SK-N-SH (cell line): ENCODE data around the gene ADIRF.

Experiments
- CTCF ChIP-seq: fragments of 200-600 bp; sonication (generic); IDR thresholded peaks from 2 replicates; pipeline ENCODE4 v1.6.1; 2017; ENCODE audit warnings: antibody characterized with exemption, mild to moderate bottlenecking, moderate library complexity
- ELF1 ChIP-seq: IDR thresholded peaks from 2 replicates; pipeline ENCODE4 v1.4.0; 2012
- EP300 ChIP-seq, 2 experiments: IDR thresholded peaks; 2 replicates each; pipeline versions ENCODE4 v1.4.0 to v1.6.1; 2012; ENCODE audit warnings: borderline replicate concordance in 1 of 2, low read depth in 1 of 2, low read length in 1 of 2
- RCOR1 ChIP-seq: fragments of 150-350 bp; IDR thresholded peaks from 2 replicates; pipeline ENCODE4 v1.6.1; 2017; ENCODE audit warnings: antibody characterized with exemption, low read length
- REST ChIP-seq: IDR thresholded peaks from 2 replicates; pipeline ENCODE4 v1.6.1; 2012; ENCODE audit warnings: mild to moderate bottlenecking, low read depth, low read length, moderate library complexity
- RXRA ChIP-seq: IDR thresholded peaks from 2 replicates; pipeline ENCODE4 v1.4.0; 2012; ENCODE audit warnings: low read depth, mild to moderate bottlenecking, borderline replicate concordance
- TEAD4 ChIP-seq: IDR thresholded peaks from 2 replicates; pipeline ENCODE4 v1.4.0; 2012; ENCODE audit warnings: mild to moderate bottlenecking, borderline replicate concordance; ENCODE audit not compliant: insufficient read depth

GRCh38 chr10:86971232-86971991 lies 3.1 kb downstream of the ADIRF start:
- no peak for TF ChIP-seq TEAD4
- TF ChIP-seq RCOR1 = no peak
- no peak for TF ChIP-seq REST
- TF ChIP-seq RXRA = no peak
- no peak for TF ChIP-seq ELF1
- TF ChIP-seq EP300 (IDR thresholded peaks at IDR 0.05; ENCODE audit: borderline replicate concordance in 1 of 2, low read depth in 1 of 2, low read length in 1 of 2) = no peak
- no peak for TF ChIP-seq CTCF
